Epithelial cell of proximal tubule (primary cell): ENCODE data around the gene MITD1. TPM values are rescaled to one million over a fixed set of nuclear protein-coding genes. Genes with fewer than 3 reads are reported as not detected.
A peak's percentile ranks its signal among the peaks of the same experiment; 100 is the strongest.
"Not testable (repeated sequence)": the region's sequence is repeated elsewhere in the genome, so short reads cannot be mapped to it uniquely, and the experiment has no call there.

ENCODE experiments used
- DNase-seq: peaks from one replicate; pipeline ENCODE4 v3.0.0-alpha.2; 2011; ENCODE audit warnings: low read depth
- H3K4me3 ChIP-seq: 2 replicates; pipeline ENCODE4 v1.5.1; 2011; ENCODE audit warnings: low read depth, mild to moderate bottlenecking, low read length
- total RNA-seq: library from RNA; depleted of rRNA; stranded (reverse); fragments of >200 nt; gene quantifications from 2 replicates; pipeline ENCODE4 v1.2.3, GENCODE V29; 2015
- TF ChIP-seq, protein P1 (sequence below): conservative IDR thresholded peaks from 2 replicates; pipeline ENCODE4 v1.5.1; 2012; ENCODE audit warnings: low read depth, mild to moderate bottlenecking, low read length

The MITD1 gene
- total RNA-seq, 1 donor from 2014 or later = 45.7 TPM

DNA sequence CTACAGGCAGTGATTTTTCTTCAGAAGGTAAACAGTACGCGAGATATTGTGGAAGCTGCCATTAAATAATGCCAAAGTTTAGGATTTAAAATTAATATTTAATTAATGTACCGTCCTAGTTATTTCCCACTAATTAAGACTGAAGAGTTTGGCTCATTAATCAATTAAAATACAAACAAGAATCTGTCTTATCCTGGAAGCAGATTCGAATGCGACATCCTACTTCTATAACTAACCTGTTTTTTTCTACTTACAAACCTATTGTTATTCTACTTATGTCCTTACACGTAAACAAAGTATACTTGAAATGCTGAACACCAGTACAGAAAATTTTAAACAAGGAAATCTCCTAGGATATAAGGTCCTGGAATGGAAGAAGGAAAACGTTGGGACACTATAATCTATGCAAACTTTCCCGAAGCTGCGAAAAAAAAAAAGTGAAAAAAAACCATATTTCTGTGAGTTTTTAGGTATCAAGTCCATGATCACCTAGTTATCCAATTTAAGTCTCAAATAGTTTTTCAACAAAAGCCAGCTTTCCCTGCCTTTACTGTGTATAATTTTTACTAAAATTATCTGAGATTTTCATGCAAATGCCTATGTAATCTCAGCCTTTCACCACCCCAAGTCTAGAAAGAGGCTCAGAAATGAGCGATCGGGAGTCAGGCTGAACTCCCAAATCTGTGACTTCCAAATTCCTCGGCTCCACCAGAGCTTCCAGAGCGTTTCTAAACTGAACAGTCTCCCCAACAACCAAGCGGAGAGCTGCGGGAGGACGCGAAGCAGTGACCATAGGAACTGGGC, 40.6 kb downstream of the MITD1 start:
- TF ChIP-seq, protein P1, sequence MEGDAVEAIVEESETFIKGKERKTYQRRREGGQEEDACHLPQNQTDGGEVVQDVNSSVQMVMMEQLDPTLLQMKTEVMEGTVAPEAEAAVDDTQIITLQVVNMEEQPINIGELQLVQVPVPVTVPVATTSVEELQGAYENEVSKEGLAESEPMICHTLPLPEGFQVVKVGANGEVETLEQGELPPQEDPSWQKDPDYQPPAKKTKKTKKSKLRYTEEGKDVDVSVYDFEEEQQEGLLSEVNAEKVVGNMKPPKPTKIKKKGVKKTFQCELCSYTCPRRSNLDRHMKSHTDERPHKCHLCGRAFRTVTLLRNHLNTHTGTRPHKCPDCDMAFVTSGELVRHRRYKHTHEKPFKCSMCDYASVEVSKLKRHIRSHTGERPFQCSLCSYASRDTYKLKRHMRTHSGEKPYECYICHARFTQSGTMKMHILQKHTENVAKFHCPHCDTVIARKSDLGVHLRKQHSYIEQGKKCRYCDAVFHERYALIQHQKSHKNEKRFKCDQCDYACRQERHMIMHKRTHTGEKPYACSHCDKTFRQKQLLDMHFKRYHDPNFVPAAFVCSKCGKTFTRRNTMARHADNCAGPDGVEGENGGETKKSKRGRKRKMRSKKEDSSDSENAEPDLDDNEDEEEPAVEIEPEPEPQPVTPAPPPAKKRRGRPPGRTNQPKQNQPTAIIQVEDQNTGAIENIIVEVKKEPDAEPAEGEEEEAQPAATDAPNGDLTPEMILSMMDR = no peak
- H3K4me3 ChIP-seq = peak overlapping the region; percentile 89
- DNase-seq = no peak

DNA sequence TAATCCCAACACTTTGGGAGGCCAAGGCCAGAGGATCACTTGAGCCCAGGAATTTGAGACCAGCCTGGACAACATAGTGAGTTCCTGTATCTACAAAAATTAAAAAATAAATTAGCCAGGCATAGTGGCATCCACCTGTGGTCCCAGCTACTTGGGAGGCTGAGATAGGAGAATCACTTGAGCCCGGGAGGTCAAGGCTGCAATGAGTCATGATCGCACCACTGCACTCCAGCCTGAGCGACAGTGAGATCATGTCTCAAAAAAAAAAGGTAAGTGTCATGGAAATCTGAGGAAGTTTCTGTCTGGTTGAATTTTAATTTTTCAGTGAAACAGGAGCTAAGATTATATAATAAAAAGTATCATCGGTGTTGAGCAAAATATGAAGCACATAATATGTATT, 41.9 kb downstream of the MITD1 start:
- DNase-seq = no peak
- H3K4me3 ChIP-seq = no peak overlapping the region
- TF ChIP-seq, protein P1 = no peak

DNA sequence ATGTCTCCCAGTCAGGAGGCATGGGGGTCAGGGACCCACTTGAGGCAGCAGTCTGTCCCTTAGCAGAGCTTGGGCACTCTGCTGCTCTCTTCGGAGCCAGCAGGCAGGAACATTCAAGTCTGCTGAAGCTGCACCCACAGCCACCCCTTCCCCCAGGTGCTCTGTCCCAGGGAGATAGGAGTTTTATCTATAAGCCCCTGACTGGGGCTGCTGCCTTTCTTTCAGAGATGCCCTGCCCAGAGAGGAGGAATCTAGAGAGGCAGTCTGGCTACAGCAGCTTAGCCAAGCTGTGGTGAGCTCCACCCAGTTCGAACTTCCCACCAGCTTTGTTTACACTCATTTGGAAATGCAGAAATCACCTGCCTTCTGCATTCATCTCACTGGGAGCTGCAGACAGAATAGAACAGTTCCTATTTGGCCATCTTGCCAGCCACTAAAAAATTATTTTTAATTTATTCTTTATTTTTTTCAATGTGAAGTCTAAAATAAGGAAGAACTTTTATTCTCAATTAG, 45.8 kb downstream of the MITD1 start:
- H3K4me3 ChIP-seq = not testable (repeated sequence)

DNA sequence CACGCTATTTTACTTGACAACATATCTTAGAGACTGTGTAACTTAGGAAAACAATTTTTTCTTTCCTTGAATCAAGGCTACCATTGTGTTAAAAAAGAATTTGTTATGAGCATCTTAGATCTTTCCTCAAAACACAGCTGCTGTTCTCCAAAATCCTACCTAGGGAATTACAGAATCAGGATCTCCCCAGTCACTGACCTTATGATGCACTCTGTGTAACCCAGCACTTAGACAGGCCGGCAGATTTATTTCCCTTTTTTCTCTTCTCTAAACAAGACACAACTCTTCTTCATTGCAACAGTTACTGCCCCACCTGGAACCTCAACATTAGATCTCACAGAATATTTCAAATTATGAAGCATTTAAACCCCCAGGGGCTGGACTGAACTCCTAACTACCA, 52.9 kb downstream of the MITD1 start:
- no peak for DNase-seq
- TF ChIP-seq, protein P1 = no peak
- H3K4me3 ChIP-seq = no peak overlapping the region

More for the DNA sequence above, 45.8 kb downstream of the MITD1 start:
- not testable (repeated sequence) for DNase-seq

Other genes with a start within 250 kb of the MITD1 start
- gene CRACDL, start 244.8 kb downstream of the MITD1 start, total RNA-seq = 0.29 and 1.0 TPM in 2 replicates
- gene C2orf15, start 39.4 kb downstream of the MITD1 start, total RNA-seq = 2.4 and 3.7 TPM in 2 replicates
- gene TSGA10, start 26.1 kb downstream of the MITD1 start, total RNA-seq = 2.4 and 2.5 TPM in 2 replicates
- gene LIPT1, start 26.1 kb downstream of the MITD1 start, total RNA-seq = 3.9 and 11.8 TPM in 2 replicates
- 25.3 and 40.7 TPM in 2 replicates for gene MRPL30, start 126 bp upstream of the MITD1 start, total RNA-seq
- gene LYG2, start 74.6 kb upstream of the MITD1 start, total RNA-seq = not detected in 2 replicates
- 0.12 and 0.22 TPM in 2 replicates for gene LYG1, start 120.1 kb upstream of the MITD1 start, total RNA-seq
- gene TXNDC9, start 155.3 kb upstream of the MITD1 start, total RNA-seq = 53.6 and 73.6 TPM in 2 replicates
- 20.8 and 26.6 TPM in 2 replicates for gene EIF5B, start 156.3 kb upstream of the MITD1 start, total RNA-seq